ENCODE measurements around the gene SOWAHB. TPM values are rescaled to one million over a fixed set of nuclear protein-coding genes. Genes with fewer than 3 reads are reported as not detected.

The SOWAHB gene
- total RNA-seq, 2 experiments from 2014 or later = not detected

GRCh38 chr4:76923619-76924357 lies 25.8 kb upstream of the SOWAHB start:
- no TSS peak for BruUV-seq (replicated peaks)
- intact Hi-C loops (cut with micrococcal nuclease; ENCODE audit: unreplicated experiment) = no loop called here

DNA sequence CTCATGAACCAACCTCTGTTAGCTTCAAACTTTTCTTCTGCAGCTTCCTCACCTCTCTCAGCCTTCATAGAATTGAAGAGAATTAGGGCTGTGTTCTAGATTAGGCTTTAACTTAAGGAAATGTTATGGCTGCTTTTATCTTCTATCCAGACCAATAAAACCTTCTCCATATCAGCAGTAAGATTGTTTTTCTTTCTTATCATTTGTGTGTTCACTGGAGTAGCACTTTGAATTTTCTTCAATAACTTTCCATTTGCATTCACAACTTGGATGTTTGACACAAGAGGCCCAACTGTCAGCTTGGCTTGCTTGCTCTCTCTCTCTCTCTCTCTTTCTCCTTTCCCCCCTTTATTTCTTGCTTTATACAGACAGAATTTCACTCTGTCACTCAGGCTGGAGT lies 22.8 kb upstream of the SOWAHB start:
- Histone ChIP-seq H3K9me3 (ENCODE audit: low read length) (no peaks in the 10 kb centered on the region), H3K4me1 (ENCODE audit: insufficient read depth, low read length, poor library complexity, severe bottlenecking) (no peaks in the 10 kb centered on the region), H3K36me3 (ENCODE audit: insufficient read depth, low read length) (no peaks in the 10 kb centered on the region), H2AFZ (ENCODE audit: low read length) (no peak overlapping the region), H3K9me2 (ENCODE audit: insufficient read depth, low read length) (no peaks in the 10 kb centered on the region), H3K4me2 (ENCODE audit: low read length) (no peak overlapping the region), H3K27ac (ENCODE audit: low read depth, low read length, poor library complexity, severe bottlenecking) (no peak overlapping the region), H3K79me2 (ENCODE audit: insufficient read depth, low read depth, low read length) (no peaks in the 10 kb centered on the region), H3K4me3 (ENCODE audit: low read depth, low read length, poor library complexity, severe bottlenecking) (no peak overlapping the region), H4K20me1 (ENCODE audit: insufficient read depth, low read length) (no peaks in the 10 kb centered on the region)
- no TSS peak for BruUV-seq (replicated peaks)
- no peak for TF ChIP-seq CTCF (conservative IDR thresholded peaks at IDR 0.05; ENCODE audit: low read length)
- no peak for TF ChIP-seq EZH2phosphoT487 (IDR thresholded peaks at IDR 0.05; ENCODE audit: borderline replicate concordance, low read depth, low read length)
- DNase-seq (ENCODE audit: low spot score) = no peak
- ChIA-PET POLR2A (no interaction called here), CTCF (ENCODE audit: unreplicated experiment) (interaction anchor here (0.6 kb wide), 1 partner anchor 1283 kb away, joined by 3 read pairs; no protein-coding TSS in a partner anchor)
- intact Hi-C loops (cut with micrococcal nuclease; ENCODE audit: unreplicated experiment) = no loop called here

More at GRCh38 chr4:76923619-76924357, 25.8 kb upstream of the SOWAHB start:
- H3K9me3 ChIP-seq (ENCODE audit: low read length) = no peaks in the 10 kb centered on the region
- no peak overlapping the region for H3K27ac ChIP-seq (ENCODE audit: low read depth, low read length, poor library complexity, severe bottlenecking)
- POLR2A ChIA-PET = interaction anchor here (0.7 kb wide), 2 partner anchors 9 to 17 kb away, joined by 3 read pairs; no protein-coding TSS in a partner anchor
- no peaks in the 10 kb centered on the region for H3K79me2 ChIP-seq (ENCODE audit: insufficient read depth, low read depth, low read length)
- H3K36me3 ChIP-seq (ENCODE audit: insufficient read depth, low read length) = no peaks in the 10 kb centered on the region
- no peaks in the 10 kb centered on the region for H3K4me1 ChIP-seq (ENCODE audit: insufficient read depth, low read length, poor library complexity, severe bottlenecking)
- no peaks in the 10 kb centered on the region for H3K9me2 ChIP-seq (ENCODE audit: insufficient read depth, low read length)
- H4K20me1 ChIP-seq (ENCODE audit: insufficient read depth, low read length) = no peaks in the 10 kb centered on the region
- no peak for DNase-seq (ENCODE audit: low spot score)
- TF ChIP-seq EZH2phosphoT487 (IDR thresholded peaks at IDR 0.05; ENCODE audit: borderline replicate concordance, low read depth, low read length) (no peak), CTCF (conservative IDR thresholded peaks at IDR 0.05; ENCODE audit: low read length) (no peak)
- H3K4me3 ChIP-seq (ENCODE audit: low read depth, low read length, poor library complexity, severe bottlenecking) = no peak overlapping the region
- no peak overlapping the region for H3K4me2 ChIP-seq (ENCODE audit: low read length)
- H2AFZ ChIP-seq (ENCODE audit: low read length) = no peak overlapping the region
- CTCF ChIA-PET (ENCODE audit: unreplicated experiment) = no interaction called here

- Histone ChIP-seq H3K27ac (ENCODE audit: low read depth, low read length, poor library complexity, severe bottlenecking) (no peak overlapping the region), H3K79me2 (ENCODE audit: insufficient read depth, low read depth, low read length) (no peaks in the 10 kb centered on the region), H3K4me1 (ENCODE audit: insufficient read depth, low read length, poor library complexity, severe bottlenecking) (no peaks in the 10 kb centered on the region), H3K4me3 (ENCODE audit: low read depth, low read length, poor library complexity, severe bottlenecking) (no peak overlapping the region), H3K9me3 (ENCODE audit: low read length) (no peaks in the 10 kb centered on the region), H3K36me3 (ENCODE audit: insufficient read depth, low read length) (no peaks in the 10 kb centered on the region), H3K4me2 (ENCODE audit: low read length) (no peak overlapping the region), H4K20me1 (ENCODE audit: insufficient read depth, low read length) (no peaks in the 10 kb centered on the region), H2AFZ (ENCODE audit: low read length) (no peak overlapping the region), H3K9me2 (ENCODE audit: insufficient read depth, low read length) (no peaks in the 10 kb centered on the region)
- POLR2A ChIA-PET = interaction anchor here (0.6 kb wide), 2 partner anchors 13 to 100 kb away, joined by 3 to 4 read pairs; no protein-coding TSS in a partner anchor
- CTCF ChIA-PET (ENCODE audit: unreplicated experiment) = no interaction called here
- no TSS peak for BruUV-seq (replicated peaks)
- intact Hi-C loops (cut with micrococcal nuclease; ENCODE audit: unreplicated experiment) = no loop called here
- TF ChIP-seq EZH2phosphoT487 (IDR thresholded peaks at IDR 0.05; ENCODE audit: borderline replicate concordance, low read depth, low read length) (no peak), CTCF (conservative IDR thresholded peaks at IDR 0.05; ENCODE audit: low read length) (no peak)
- DNase-seq (ENCODE audit: low spot score) = no peak
Observed at GRCh38 chr4:76909711-76910110, 11.8 kb upstream of the SOWAHB start.

Measured in OCI-LY7 (cell line).